Peyer's patch (tissue), 4 donors: ENCODE results near the gene IGF2BP1.

Experiments used
- POLR2A ChIP-seq, 2 donors: fragments of 450-650 bp; IDR thresholded peaks; one replicate each; pipeline ENCODE4 v1.5.1; 2017; ENCODE audit warnings: antibody characterized with exemption in 2 of 2, mild to moderate bottlenecking in 2 of 2, moderate library complexity in 2 of 2
- TF ChIP-seq, protein P1 (sequence below), 6 experiments: fragments of 450-650 bp in 4 of 6; fragments of 200-600 bp in 2 of 6; sonication (generic) in 1 of 6; IDR thresholded peaks; one replicate each; pipeline ENCODE4 v1.5.1; 2017 to 2019; ENCODE audit warnings: antibody characterized with exemption in 6 of 6, mild to moderate bottlenecking in 3 of 6, moderate library complexity in 1 of 6

DNA sequence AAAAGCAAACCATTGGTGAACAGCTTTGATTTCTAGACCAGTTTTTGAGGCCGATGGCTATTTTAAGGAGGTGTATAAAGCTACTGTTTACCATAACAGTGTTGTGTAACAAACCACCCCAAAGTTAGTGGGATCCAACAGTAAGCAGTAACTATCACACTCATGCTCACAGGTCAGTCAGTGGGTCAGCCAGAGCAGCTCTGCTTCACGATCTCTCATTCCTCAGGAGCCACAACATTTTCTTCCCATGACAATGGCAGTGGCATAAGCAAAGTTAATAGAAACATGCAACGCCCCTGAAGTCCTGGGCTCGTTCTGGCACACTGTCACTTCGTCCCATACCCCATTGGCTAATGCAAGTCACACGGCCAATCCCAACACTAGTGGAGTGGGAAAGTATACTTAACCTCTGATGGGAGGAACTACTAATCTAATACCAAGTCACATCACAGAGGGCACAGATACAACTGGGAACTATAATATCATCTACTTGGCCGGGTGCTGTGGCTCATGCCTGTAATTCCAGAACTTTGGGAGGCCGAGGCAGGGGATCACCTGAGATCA is 107.4 kb downstream of the IGF2BP1 start:
- TF ChIP-seq, protein P1, sequence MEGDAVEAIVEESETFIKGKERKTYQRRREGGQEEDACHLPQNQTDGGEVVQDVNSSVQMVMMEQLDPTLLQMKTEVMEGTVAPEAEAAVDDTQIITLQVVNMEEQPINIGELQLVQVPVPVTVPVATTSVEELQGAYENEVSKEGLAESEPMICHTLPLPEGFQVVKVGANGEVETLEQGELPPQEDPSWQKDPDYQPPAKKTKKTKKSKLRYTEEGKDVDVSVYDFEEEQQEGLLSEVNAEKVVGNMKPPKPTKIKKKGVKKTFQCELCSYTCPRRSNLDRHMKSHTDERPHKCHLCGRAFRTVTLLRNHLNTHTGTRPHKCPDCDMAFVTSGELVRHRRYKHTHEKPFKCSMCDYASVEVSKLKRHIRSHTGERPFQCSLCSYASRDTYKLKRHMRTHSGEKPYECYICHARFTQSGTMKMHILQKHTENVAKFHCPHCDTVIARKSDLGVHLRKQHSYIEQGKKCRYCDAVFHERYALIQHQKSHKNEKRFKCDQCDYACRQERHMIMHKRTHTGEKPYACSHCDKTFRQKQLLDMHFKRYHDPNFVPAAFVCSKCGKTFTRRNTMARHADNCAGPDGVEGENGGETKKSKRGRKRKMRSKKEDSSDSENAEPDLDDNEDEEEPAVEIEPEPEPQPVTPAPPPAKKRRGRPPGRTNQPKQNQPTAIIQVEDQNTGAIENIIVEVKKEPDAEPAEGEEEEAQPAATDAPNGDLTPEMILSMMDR (IDR thresholded peaks at IDR 0.05): no peak
- TF ChIP-seq POLR2A (IDR thresholded peaks at IDR 0.05): no peak
